Panc1 (cell line): ENCODE measurements around the gene ANK3. TPM values are rescaled to one million over a fixed set of nuclear protein-coding genes. Genes with fewer than 3 reads are reported as not detected.

Source experiments
- ATAC-seq: fragments of 200-7000 bp; cut with Tn5 transposase; 2 replicates; pipeline ENCODE4 v1.9.1; 2020; ENCODE audit warnings: mild to moderate bottlenecking, moderate library complexity
- BruUV-seq: library from RNA; stranded (reverse); fragments of 400-500 nt; replicated peaks from 2 replicates; lab custom pipeline; 2021; lab: Mats Ljungman, UMichigan
- CTCF ChIA-PET: fragments of 300-600 bp; sonication (Branson Sonifier 250); formaldehyde crosslinking; loops from one replicate; lab custom pipeline; 2022; ENCODE audit warnings: antibody characterized with exemption; lab: Charles Lee
- POLR2A ChIA-PET: fragments of 300-600 bp; sonication (Branson Sonifier 250); formaldehyde crosslinking; loops from one replicate; lab custom pipeline; 2022; ENCODE audit warnings: antibody characterized with exemption; lab: Charles Lee
- DNase-seq: peaks from one replicate; pipeline ENCODE4 v3.0.0-alpha.2; 2010; ENCODE audit warnings: low read depth, low spot score
- H3K27ac ChIP-seq: 2 replicates; pipeline ENCODE4 v1.5.1; 2011; ENCODE audit warnings: mild to moderate bottlenecking, low read length, inconsistent platforms
- H3K27me3 ChIP-seq: fragments of 200-500 bp; sonication (Bioruptor generic); 2 replicates; pipeline ENCODE4 v1.6.0; 2014; ENCODE audit warnings: low read length, inconsistent platforms; ENCODE audit not compliant: control insufficient read depth, insufficient read depth
- H3K36me3 ChIP-seq: fragments of 200-500 bp; sonication (Bioruptor generic); 2 replicates; pipeline ENCODE4 v1.5.1; 2014; ENCODE audit warnings: inconsistent platforms, mild to moderate bottlenecking, low read length, moderate library complexity; ENCODE audit not compliant: control insufficient read depth, insufficient read depth
- H3K4me1 ChIP-seq: 2 replicates; pipeline ENCODE4 v1.5.1; 2011; ENCODE audit warnings: inconsistent platforms, mild to moderate bottlenecking, low read length, moderate library complexity; ENCODE audit not compliant: control insufficient read depth, insufficient read depth
- H3K4me3 ChIP-seq, 2 experiments: 2 replicates each; pipeline ENCODE4 v1.5.1; 2011 to 2012; ENCODE audit warnings: low read depth in 2 of 2, low read length in 2 of 2, mild to moderate bottlenecking in 2 of 2, inconsistent platforms in 1 of 2, moderate library complexity in 1 of 2
- H3K9me3 ChIP-seq: fragments of 200-500 bp; sonication (Bioruptor generic); 2 replicates; pipeline ENCODE4 v1.5.1; 2014; ENCODE audit warnings: low read depth, mild to moderate bottlenecking, inconsistent platforms, low read length, moderate library complexity; ENCODE audit not compliant: control insufficient read depth, insufficient read depth
- CTCF ChIP-seq: fragments of 450-650 bp; IDR thresholded peaks from 2 replicates; pipeline ENCODE4 v1.5.1; 2017; ENCODE audit warnings: mild to moderate bottlenecking
- POLR2AphosphoS5 ChIP-seq: IDR thresholded peaks from 2 replicates; pipeline ENCODE4 v1.6.1; 2012; ENCODE audit warnings: mild to moderate bottlenecking, low read depth, low read length, moderate library complexity
- REST ChIP-seq, 2 experiments: IDR thresholded peaks; 2 replicates each; pipeline ENCODE4 v1.6.1; 2011 to 2012; ENCODE audit warnings: low read depth in 2 of 2, control low read depth in 1 of 2, low read length in 1 of 2, mild to moderate bottlenecking in 1 of 2, moderate library complexity in 1 of 2; ENCODE audit not compliant: insufficient read depth in 1 of 2
- SIN3A ChIP-seq: IDR thresholded peaks from 2 replicates; pipeline ENCODE4 v1.6.1; 2012; ENCODE audit warnings: low read depth, mild to moderate bottlenecking, low read length, moderate library complexity, borderline replicate concordance; ENCODE audit not compliant: insufficient read depth
- TCF7L2 ChIP-seq: IDR thresholded peaks from 2 replicates; pipeline ENCODE4 v1.6.1; 2011; ENCODE audit warnings: mild to moderate bottlenecking, low read depth, low read length, inconsistent platforms
- in situ Hi-C: cut with HindIII; loops from 2 replicates; pipeline ENCODE4 v1.10.0; 2016; ENCODE audit warnings: low sequenced_read_pairs, low pct_unique_long_range_greater_than_20kb
- intact Hi-C: fragments of 100-400 bp; cut with micrococcal nuclease; formaldehyde crosslinking; loops from one replicate; pipeline ENCODE4 v1.10.0; 2022; ENCODE audit not compliant: unreplicated experiment
- total RNA-seq: library from RNA; stranded (reverse); gene quantifications from one replicate; pipeline ENCODE4 v1.2.1, GENCODE V29; 2021; ENCODE audit not compliant: unreplicated experiment

The ANK3 gene
- total RNA-seq, 1 experiment from 2014 or later = 2.5 TPM

GRCh38 chr10:60096761-60097513 is 292.7 kb downstream of the ANK3 start:
- DNase-seq (no peak), ATAC-seq (no peak)
- CTCF ChIA-PET = interaction anchor here (0.6 kb wide), 2 partner anchors 343 to 347 kb away, joined by 4 read pairs; no protein-coding TSS in a partner anchor
- TF ChIP-seq SIN3A (no peak), REST (IDR thresholded peaks at IDR 0.05; ENCODE audit: insufficient read depth in 1 of 2, low read depth in 2 of 2, low read length in 1 of 2) (no peak), TCF7L2 (no peak), CTCF (no peak), POLR2AphosphoS5 (no peak)
- no peaks in the 10 kb centered on the region for H3K4me1 ChIP-seq
- no TSS peak for BruUV-seq
- no peak overlapping the region for H3K4me3 ChIP-seq
- no peak overlapping the region for H3K27ac ChIP-seq
- POLR2A ChIA-PET = no interaction called here
- H3K36me3 ChIP-seq = no peaks in the 10 kb centered on the region
- intact Hi-C loops (no loop called here), in situ Hi-C loops (no loop called here)
- H3K9me3 ChIP-seq = no peaks in the 10 kb centered on the region
- no peaks in the 10 kb centered on the region; the same call in 1 of the 2 replicates for H3K27me3 ChIP-seq

- no peaks in the 10 kb centered on the region for H3K4me1 ChIP-seq
- ChIA-PET CTCF (no interaction called here), POLR2A (interaction anchor here (0.7 kb wide), 1 partner anchor 332 kb away, joined by 4 read pairs; no protein-coding TSS in a partner anchor)
- TF ChIP-seq SIN3A = no peak
- TF ChIP-seq CTCF = no peak
- TF ChIP-seq TCF7L2 = no peak
- TF ChIP-seq POLR2AphosphoS5 = no peak
- TF ChIP-seq REST (IDR thresholded peaks at IDR 0.05; ENCODE audit: insufficient read depth in 1 of 2, low read depth in 2 of 2, low read length in 1 of 2) = no peak
- in situ Hi-C loops = no loop called here
- no peaks in the 10 kb centered on the region; the same call in 1 of the 2 replicates for H3K27me3 ChIP-seq
- DNase-seq (no peak), ATAC-seq (no peak)
- H3K9me3 ChIP-seq = no peaks in the 10 kb centered on the region
- no peak overlapping the region for H3K27ac ChIP-seq
- H3K36me3 ChIP-seq = no peaks in the 10 kb centered on the region
- intact Hi-C loops = no loop called here
- no TSS peak for BruUV-seq
- H3K4me3 ChIP-seq = no peak overlapping the region
These were observed 296.4 kb downstream of the ANK3 start for GRCh38 chr10:60093317-60093716.
